SH-SY5Y (cell line): ENCODE data around the gene CELSR1.

Experiments used
- GATA2 ChIP-seq: IDR thresholded peaks from 2 replicates; pipeline ENCODE4 v1.6.1; 2011; ENCODE audit warnings: mild to moderate bottlenecking, low read depth, low read length
- GATA3 ChIP-seq: IDR thresholded peaks from 2 replicates; pipeline ENCODE4 v1.6.1; 2011; ENCODE audit warnings: low read depth, mild to moderate bottlenecking, low read length, moderate library complexity

DNA sequence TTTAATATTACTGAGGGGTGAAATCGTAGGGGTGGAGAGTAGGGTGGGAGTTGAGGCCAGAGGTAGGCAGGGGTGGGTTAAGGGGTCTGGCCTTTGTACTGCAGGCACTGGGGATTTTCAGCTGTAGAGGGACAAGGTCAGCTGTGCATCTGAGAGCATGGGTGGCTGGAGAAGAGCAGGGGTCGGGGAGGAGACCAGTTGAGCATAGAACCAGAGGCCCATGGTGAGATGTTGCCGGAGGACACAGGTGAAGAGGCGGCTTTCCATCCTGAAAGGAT lies 12.1 kb upstream of the CELSR1 start:
- TF ChIP-seq GATA2 (no peak), GATA3 (no peak)
